Neuronal stem cell (in vitro differentiated cells): ENCODE results near the gene SH3GL1.
A peak's percentile ranks its signal among the peaks of the same experiment; 100 is the strongest.
"Not testable (repeated sequence)": the region's sequence is repeated elsewhere in the genome, so short reads cannot be mapped to it uniquely, and the experiment has no call there.

Experiments used
- DNase-seq: peaks from one replicate; pipeline ENCODE4 v3.0.0-alpha.2; 2013; ENCODE audit warnings: low spot score
- H2AFZ ChIP-seq: one replicate; pipeline ENCODE4 v1.6.1; 2013; ENCODE audit warnings: mild to moderate bottlenecking, low read length, inconsistent platforms
- H2AK5ac ChIP-seq: 2 replicates; pipeline ENCODE4 v1.6.1; 2013; ENCODE audit warnings: low read depth, mild to moderate bottlenecking, inconsistent platforms, low read length, moderate library complexity, mixed read lengths
- H2BK120ac ChIP-seq: 2 replicates; pipeline ENCODE4 v1.6.1; 2013; ENCODE audit warnings: low read depth, mild to moderate bottlenecking, inconsistent platforms, low read length, moderate library complexity, mixed read lengths
- H2BK12ac ChIP-seq: one replicate; pipeline ENCODE4 v1.6.1; 2013; ENCODE audit warnings: low read length, inconsistent platforms
- H2BK15ac ChIP-seq: 2 replicates; pipeline ENCODE4 v1.6.1; 2013; ENCODE audit warnings: mild to moderate bottlenecking, low read length, inconsistent platforms, mixed read lengths
- H2BK5ac ChIP-seq: one replicate; pipeline ENCODE4 v1.6.1; 2013; ENCODE audit warnings: inconsistent platforms, mild to moderate bottlenecking, low read length, moderate library complexity
- H3K14ac ChIP-seq: one replicate; pipeline ENCODE4 v1.6.1; 2013; ENCODE audit warnings: low read length, inconsistent platforms
- H3K18ac ChIP-seq: 2 replicates; pipeline ENCODE4 v1.6.1; 2013; ENCODE audit warnings: low read length, inconsistent platforms
- H3K23ac ChIP-seq: 2 replicates; pipeline ENCODE4 v1.6.1; 2013; ENCODE audit warnings: low read depth, mild to moderate bottlenecking, mixed read lengths, low read length, inconsistent platforms; ENCODE audit not compliant: poor library complexity
- H3K27ac ChIP-seq: replicated peaks from 3 replicates; pipeline ENCODE4 v1.5.1; 2013; ENCODE audit warnings: low read length, inconsistent platforms
- H3K27me3 ChIP-seq, 3 experiments: 2 replicates each; pipeline ENCODE4 v1.6.1; 2013; ENCODE audit warnings: low read length in 3 of 3, mild to moderate bottlenecking in 2 of 3, inconsistent platforms in 1 of 3, low read depth in 1 of 3, mixed read lengths in 1 of 3, moderate library complexity in 1 of 3; ENCODE audit not compliant: control insufficient read depth in 3 of 3, insufficient read depth in 3 of 3
- H3K36me3 ChIP-seq, 2 donors: replicated peaks in 1 of 2; 2 replicates each; pipeline ENCODE4 v1.6.1; 2013; ENCODE audit warnings: low read length in 2 of 2; ENCODE audit not compliant: control insufficient read depth in 2 of 2, insufficient read depth in 2 of 2
- H3K4ac ChIP-seq: 2 replicates; pipeline ENCODE4 v1.6.1; 2013; ENCODE audit warnings: inconsistent platforms, mild to moderate bottlenecking, low read length, moderate library complexity
- H3K4me1 ChIP-seq, 2 donors: 1 replicate in 1 of 2; 2 replicates in 1 of 2; pipeline ENCODE4 v1.6.1; 2013; ENCODE audit warnings: low read length in 2 of 2, low read depth in 1 of 2; ENCODE audit not compliant: control insufficient read depth in 2 of 2, insufficient read depth in 1 of 2
- H3K4me2 ChIP-seq: one replicate; pipeline ENCODE4 v1.6.1; 2013; ENCODE audit warnings: mild to moderate bottlenecking, low read length, inconsistent platforms; ENCODE audit not compliant: insufficient read depth, poor library complexity, severe bottlenecking
- H3K4me3 ChIP-seq, 2 donors: 2 replicates each; pipeline ENCODE4 v1.5.1; 2013; ENCODE audit warnings: low read length in 2 of 2, mild to moderate bottlenecking in 2 of 2, inconsistent platforms in 1 of 2, moderate library complexity in 1 of 2
- H3K79me1 ChIP-seq: one replicate; pipeline ENCODE4 v1.6.1; 2013; ENCODE audit warnings: low read depth, mild to moderate bottlenecking, inconsistent platforms, low read length, moderate library complexity
- H3K9ac ChIP-seq: one replicate; pipeline ENCODE4 v1.6.1; 2013; ENCODE audit warnings: mild to moderate bottlenecking, low read depth, low read length, inconsistent platforms; ENCODE audit not compliant: poor library complexity
- H3K9me3 ChIP-seq, 2 donors: replicated peaks in 1 of 2; 2 replicates each; pipeline versions ENCODE3 to v1.6.1; 2013; ENCODE audit warnings: low read length in 2 of 2, mild to moderate bottlenecking in 2 of 2, inconsistent platforms in 1 of 2, low read depth in 1 of 2, mixed read lengths in 1 of 2, moderate library complexity in 1 of 2; ENCODE audit not compliant: control insufficient read depth in 2 of 2, insufficient read depth in 1 of 2
- H4K8ac ChIP-seq: one replicate; pipeline ENCODE4 v1.6.1; 2013; ENCODE audit warnings: low read depth, mild to moderate bottlenecking, inconsistent platforms, low read length, moderate library complexity
- H4K91ac ChIP-seq: one replicate; pipeline ENCODE4 v1.6.1; 2013; ENCODE audit warnings: low read length, low read depth, mild to moderate bottlenecking, inconsistent platforms; ENCODE audit not compliant: poor library complexity
- WGBS, 2 donors: extraction: QIAGEN DNeasy Blood & Tissue Kit; methylation state at CpG; one replicate each; pipeline ENCODE4 v1.1.7; 2013; ENCODE audit warnings: missing lambda C conversion rate in 2 of 2, mixed read lengths in 1 of 2; ENCODE audit not compliant: insufficient read length in 2 of 2, insufficient replicate concordance in 1 of 2; ENCODE audit errors: extremely low coverage in 2 of 2; 5-methylcytosine and 5-hydroxymethylcytosine counted together

SH3GL1 gene

DNA sequence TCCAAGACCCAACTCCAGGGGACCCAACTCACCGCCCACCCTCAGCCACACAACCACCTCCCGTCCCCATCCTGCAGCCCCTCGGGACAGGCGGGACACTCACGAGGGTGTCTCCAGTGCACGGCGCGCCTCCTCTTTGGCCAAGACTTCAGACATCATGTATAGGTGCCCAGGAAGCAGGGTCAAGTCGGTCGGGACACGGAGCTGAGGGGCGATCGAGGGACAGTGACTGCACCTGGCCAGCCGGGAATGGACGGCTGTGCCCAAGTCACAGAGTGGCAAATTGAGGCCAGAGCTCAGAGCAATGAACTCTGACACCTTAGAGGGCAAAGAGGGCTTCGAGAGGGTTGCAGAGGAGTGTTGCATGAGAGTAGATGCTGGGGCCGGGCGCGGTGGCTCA is 70.5 kb downstream of the SH3GL1 start:
- Histone ChIP-seq H4K91ac (no peak overlapping the region), H3K18ac (peak overlapping the region; percentile 66), H2BK12ac (no peak overlapping the region), H3K36me3 (peaks cover 2 to 9% of the 10 kb centered on the region in 2 donors), H2BK15ac (no peak overlapping the region), H3K14ac (no peak overlapping the region), H3K23ac (no peak overlapping the region), H2AK5ac (no peak overlapping the region), H3K9ac (no peak overlapping the region), H3K27me3 (no peaks in the 10 kb centered on the region), H3K79me1 (peaks cover 2% of the 10 kb centered on the region), H3K4ac (no peak overlapping the region), H3K4me2 (no peak overlapping the region), H4K8ac (no peak overlapping the region), H2BK120ac (no peak overlapping the region), H3K9me3 (no peaks in the 10 kb centered on the region), H3K4me1 (peaks cover 7 to 8% of the 10 kb centered on the region in 2 donors), H2AFZ (no peak overlapping the region), H2BK5ac (peak overlapping the region; percentile 14), H3K4me3 (no peak overlapping the region), H3K27ac (no peak overlapping the region)
- no CpG with 5 or more reads among the region's 19 CpGs for WGBS, 2 donors
- no peak for DNase-seq

GRCh38 chr19:4328991-4329681 is 71.2 kb downstream of the SH3GL1 start:
- DNase-seq: not testable (repeated sequence)

GRCh38 chr19:4328243-4328990 is 71.9 kb downstream of the SH3GL1 start:
- Histone ChIP-seq H2AFZ (peak overlapping the region; percentile 99), H3K9ac (peak overlapping the region; percentile 88), H3K23ac (peak overlapping the region; percentile 96), H3K18ac (peak overlapping the region; percentile 97), H3K27ac (no peak overlapping the region), H2AK5ac (peak overlapping the region; percentile 90), H3K4ac (no peak overlapping the region), H2BK15ac (peak overlapping the region; percentile 92), H2BK120ac (no peak overlapping the region), H3K27me3 (no peaks in the 10 kb centered on the region), H4K8ac (no peak overlapping the region), H2BK5ac (no peak overlapping the region), H3K4me2 (peak overlapping the region; percentile 80), H3K9me3 (no peaks in the 10 kb centered on the region), H3K79me1 (peaks cover 2% of the 10 kb centered on the region), H3K14ac (peak overlapping the region; percentile 56), H3K4me1 (peaks cover 7 to 8% of the 10 kb centered on the region in 2 donors), H4K91ac (no peak overlapping the region), H2BK12ac (peak overlapping the region; percentile 58), H3K36me3 (peaks cover 0 to under 1% of the 10 kb centered on the region in 2 donors), H3K4me3 (peak overlapping the region; percentile 79 to 90)
- WGBS, 2 donors: no CpG with 5 or more reads among the region's 49 CpGs
- peak; percentile 97 for DNase-seq

More at GRCh38 chr19:4328991-4329681, 71.2 kb downstream of the SH3GL1 start:
- not testable (repeated sequence) for H3K9me3 ChIP-seq, H3K4ac ChIP-seq, H2BK12ac ChIP-seq, H3K79me1 ChIP-seq, H4K91ac ChIP-seq, H3K14ac ChIP-seq, H3K23ac ChIP-seq, H3K27ac ChIP-seq, H3K18ac ChIP-seq, H3K27me3 ChIP-seq, H3K36me3 ChIP-seq, H3K9ac ChIP-seq, H2BK120ac ChIP-seq, H4K8ac ChIP-seq, H3K4me1 ChIP-seq
- H2AK5ac ChIP-seq: peak overlapping the region; percentile 90
- peak overlapping the region; percentile 92 for H2BK15ac ChIP-seq
- H2BK5ac ChIP-seq: peak overlapping the region; percentile 14
- H2AFZ ChIP-seq: peak overlapping the region; percentile 99
- H3K4me3 ChIP-seq: peak overlapping the region; percentile 79 to 90
- no CpG with 5 or more reads among the region's 35 CpGs for WGBS, 2 donors
- H3K4me2 ChIP-seq: peak overlapping the region; percentile 80

GRCh38 chr19:4327877-4328242 is 72.5 kb downstream of the SH3GL1 start:
- Histone ChIP-seq H2AFZ (peak overlapping the region; percentile 78), H2BK5ac (no peak overlapping the region), H3K9me3 (no peaks in the 10 kb centered on the region), H2BK120ac (no peak overlapping the region), H4K8ac (no peak overlapping the region), H4K91ac (no peak overlapping the region), H3K18ac (peak overlapping the region; percentile 85), H3K79me1 (peaks cover 2% of the 10 kb centered on the region), H3K23ac (no peak overlapping the region), H3K27me3 (no peaks in the 10 kb centered on the region), H3K4me2 (peak overlapping the region; percentile 78), H3K14ac (no peak overlapping the region), H3K4ac (no peak overlapping the region), H2AK5ac (peak overlapping the region; percentile 6), H3K4me1 (peaks cover 7 to 8% of the 10 kb centered on the region in 2 donors), H3K36me3 (peaks cover 0 to 3% of the 10 kb centered on the region in 2 donors), H2BK12ac (no peak overlapping the region), H3K27ac (peak overlapping the region; percentile 3), H3K4me3 (peak overlapping the region; percentile 26 to 32), H2BK15ac (no peak overlapping the region), H3K9ac (no peak overlapping the region)
- no CpG with 5 or more reads among the region's 13 CpGs for WGBS, 2 donors
- no peak for DNase-seq
